Measurements from ENCODE around the gene C17orf107. TPM values are rescaled to one million over a fixed set of nuclear protein-coding genes. Genes with fewer than 3 reads are reported as not detected.
A peak's percentile ranks its signal among the peaks of the same experiment; 100 is the strongest.

C17orf107 gene
- total RNA-seq, 1 donor: 4.0 TPM

DNA sequence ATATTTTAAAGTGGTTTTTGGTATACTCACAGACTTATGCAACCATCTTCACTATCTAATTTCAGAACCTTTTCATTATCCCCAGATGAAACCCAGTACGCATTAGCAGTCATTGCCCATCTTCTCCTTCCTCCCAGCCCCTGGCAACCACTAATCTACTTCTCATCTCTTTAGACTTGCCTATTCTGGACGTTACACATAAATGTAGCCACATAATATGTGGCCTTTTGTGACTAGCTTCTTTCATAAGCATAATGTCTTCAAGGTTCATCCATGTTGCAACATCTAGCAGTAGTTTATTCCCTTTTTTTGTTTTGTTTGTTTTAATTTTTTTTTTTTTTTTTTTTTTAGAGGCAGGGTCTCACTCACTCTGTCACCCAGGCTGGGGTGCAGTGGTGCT, 28.5 kb upstream of the C17orf107 start:
- H3K36me3 ChIP-seq (ENCODE audit: insufficient read depth, low read length): no peaks in the 10 kb centered on the region
- H3K79me2 ChIP-seq (ENCODE audit: insufficient read depth, low read length): peaks cover 5% of the 10 kb centered on the region
- no peak for DNase-seq (ENCODE audit: insufficient read length, low spot score, missing footprints)
- H3K4me3 ChIP-seq (ENCODE audit: insufficient read depth, low read length): no peak overlapping the region
- peaks cover 20% of the 10 kb centered on the region for H4K20me1 ChIP-seq (ENCODE audit: insufficient read depth, low read length)
- H3K4me2 ChIP-seq (ENCODE audit: insufficient read depth, low read length): no peak overlapping the region
- H3K27ac ChIP-seq (ENCODE audit: low read depth, low read length): no peak overlapping the region
- H3K9me3 ChIP-seq (ENCODE audit: low read depth, low read length): no peaks in the 10 kb centered on the region
- TF ChIP-seq, protein P1, sequence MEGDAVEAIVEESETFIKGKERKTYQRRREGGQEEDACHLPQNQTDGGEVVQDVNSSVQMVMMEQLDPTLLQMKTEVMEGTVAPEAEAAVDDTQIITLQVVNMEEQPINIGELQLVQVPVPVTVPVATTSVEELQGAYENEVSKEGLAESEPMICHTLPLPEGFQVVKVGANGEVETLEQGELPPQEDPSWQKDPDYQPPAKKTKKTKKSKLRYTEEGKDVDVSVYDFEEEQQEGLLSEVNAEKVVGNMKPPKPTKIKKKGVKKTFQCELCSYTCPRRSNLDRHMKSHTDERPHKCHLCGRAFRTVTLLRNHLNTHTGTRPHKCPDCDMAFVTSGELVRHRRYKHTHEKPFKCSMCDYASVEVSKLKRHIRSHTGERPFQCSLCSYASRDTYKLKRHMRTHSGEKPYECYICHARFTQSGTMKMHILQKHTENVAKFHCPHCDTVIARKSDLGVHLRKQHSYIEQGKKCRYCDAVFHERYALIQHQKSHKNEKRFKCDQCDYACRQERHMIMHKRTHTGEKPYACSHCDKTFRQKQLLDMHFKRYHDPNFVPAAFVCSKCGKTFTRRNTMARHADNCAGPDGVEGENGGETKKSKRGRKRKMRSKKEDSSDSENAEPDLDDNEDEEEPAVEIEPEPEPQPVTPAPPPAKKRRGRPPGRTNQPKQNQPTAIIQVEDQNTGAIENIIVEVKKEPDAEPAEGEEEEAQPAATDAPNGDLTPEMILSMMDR (IDR thresholded peaks at IDR 0.05; ENCODE audit: extremely low read depth, low read depth, low read length): no peak
- H2AFZ ChIP-seq (ENCODE audit: low read length): no peak overlapping the region
- no peaks in the 10 kb centered on the region for H3K27me3 ChIP-seq (ENCODE audit: insufficient read depth, low read length)
- H3K4me1 ChIP-seq (ENCODE audit: insufficient read depth, low read length): no peaks in the 10 kb centered on the region

DNA sequence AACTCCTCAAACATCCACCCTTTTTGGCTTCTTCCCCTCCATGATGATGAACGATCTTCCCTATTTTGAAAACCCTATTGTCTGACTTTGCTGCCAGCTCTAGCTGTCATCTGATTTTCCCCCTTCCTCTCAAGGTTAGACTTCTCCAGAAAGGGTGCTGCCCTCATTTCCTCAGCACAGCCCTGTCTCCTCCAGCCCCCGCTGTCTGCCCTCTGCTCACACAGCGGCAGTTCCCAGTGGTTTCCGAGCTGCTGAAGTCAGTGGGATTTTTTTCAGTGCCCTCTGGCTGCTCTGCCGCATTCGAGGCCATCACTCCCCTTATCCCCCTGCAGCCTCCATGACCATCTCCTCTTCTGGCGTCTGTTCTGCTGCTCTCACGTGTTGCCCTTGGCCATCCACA, 26.6 kb upstream of the C17orf107 start:
- H3K4me1 ChIP-seq (ENCODE audit: insufficient read depth, low read length): no peaks in the 10 kb centered on the region
- H4K20me1 ChIP-seq (ENCODE audit: insufficient read depth, low read length): peaks cover 30% of the 10 kb centered on the region
- no peak overlapping the region for H2AFZ ChIP-seq (ENCODE audit: low read length)
- peak; percentile 44 for DNase-seq (ENCODE audit: insufficient read length, low spot score, missing footprints)
- TF ChIP-seq, protein P1 (IDR thresholded peaks at IDR 0.05; ENCODE audit: extremely low read depth, low read depth, low read length): no peak
- H3K27me3 ChIP-seq (ENCODE audit: insufficient read depth, low read length): no peaks in the 10 kb centered on the region
- peaks cover 10% of the 10 kb centered on the region for H3K79me2 ChIP-seq (ENCODE audit: insufficient read depth, low read length)
- no peak overlapping the region for H3K27ac ChIP-seq (ENCODE audit: low read depth, low read length)
- H3K4me3 ChIP-seq (ENCODE audit: insufficient read depth, low read length): no peak overlapping the region
- H3K4me2 ChIP-seq (ENCODE audit: insufficient read depth, low read length): no peak overlapping the region
- no peaks in the 10 kb centered on the region for H3K36me3 ChIP-seq (ENCODE audit: insufficient read depth, low read length)
- no peaks in the 10 kb centered on the region for H3K9me3 ChIP-seq (ENCODE audit: low read depth, low read length)

DNA sequence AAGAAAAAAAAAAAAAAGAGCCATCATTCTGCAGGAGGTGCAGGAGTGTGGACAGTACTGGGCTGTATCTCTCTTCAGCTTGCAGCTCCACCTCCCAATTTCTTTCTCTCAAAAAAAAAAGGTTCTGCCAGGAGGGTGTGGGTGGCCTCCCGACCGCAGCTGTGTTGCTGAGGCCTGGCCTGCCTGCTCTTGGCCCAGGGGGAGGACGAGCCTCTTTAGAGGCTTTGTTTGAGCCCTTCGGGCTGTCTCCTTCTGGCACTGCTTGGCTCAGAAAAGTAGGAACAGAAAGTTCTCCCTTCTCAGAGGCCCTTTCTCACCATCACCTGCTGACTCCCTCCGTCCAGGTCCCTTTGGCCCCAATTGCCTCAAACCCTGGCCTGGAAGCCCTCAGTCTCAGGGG, 22.2 kb upstream of the C17orf107 start:
- no peaks in the 10 kb centered on the region for H3K9me3 ChIP-seq (ENCODE audit: low read depth, low read length)
- peaks cover 42% of the 10 kb centered on the region for H4K20me1 ChIP-seq (ENCODE audit: insufficient read depth, low read length)
- no peaks in the 10 kb centered on the region for H3K27me3 ChIP-seq (ENCODE audit: insufficient read depth, low read length)
- no peaks in the 10 kb centered on the region for H3K4me1 ChIP-seq (ENCODE audit: insufficient read depth, low read length)
- no peak overlapping the region for H3K27ac ChIP-seq (ENCODE audit: low read depth, low read length)
- H3K79me2 ChIP-seq (ENCODE audit: insufficient read depth, low read length): peaks cover 10% of the 10 kb centered on the region
- no peak overlapping the region for H2AFZ ChIP-seq (ENCODE audit: low read length)
- H3K36me3 ChIP-seq (ENCODE audit: insufficient read depth, low read length): no peaks in the 10 kb centered on the region
- H3K4me3 ChIP-seq (ENCODE audit: insufficient read depth, low read length): no peak overlapping the region
- H3K4me2 ChIP-seq (ENCODE audit: insufficient read depth, low read length): no peak overlapping the region
- TF ChIP-seq, protein P1 (IDR thresholded peaks at IDR 0.05; ENCODE audit: extremely low read depth, low read depth, low read length): no peak
- DNase-seq (ENCODE audit: insufficient read length, low spot score, missing footprints): peak; percentile 41

DNA sequence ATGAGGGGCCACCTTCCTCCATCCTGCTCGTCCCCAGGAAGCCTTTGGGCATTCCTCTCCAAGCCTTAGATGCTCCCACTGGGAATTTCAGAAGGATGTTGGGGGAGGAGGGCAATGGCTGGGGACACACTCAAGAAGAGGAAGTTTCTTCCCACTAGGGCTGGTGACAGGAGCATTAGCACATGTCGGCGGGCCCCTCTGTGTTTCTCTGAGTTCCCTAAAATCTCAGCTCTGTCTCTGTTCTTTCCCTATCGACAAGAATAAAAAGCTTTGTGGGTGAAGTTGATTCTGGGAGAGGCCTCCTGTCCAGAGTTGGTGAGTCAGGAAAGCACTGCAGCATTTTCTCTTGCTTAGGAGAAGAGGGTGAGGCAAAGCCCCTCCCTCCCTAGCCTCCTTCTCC, 19.7 kb upstream of the C17orf107 start:
- Histone ChIP-seq H3K36me3 (ENCODE audit: insufficient read depth, low read length) (peaks cover 3% of the 10 kb centered on the region), H3K4me1 (ENCODE audit: insufficient read depth, low read length) (no peaks in the 10 kb centered on the region), H3K79me2 (ENCODE audit: insufficient read depth, low read length) (peaks cover 4% of the 10 kb centered on the region), H3K27me3 (ENCODE audit: insufficient read depth, low read length) (no peaks in the 10 kb centered on the region), H4K20me1 (ENCODE audit: insufficient read depth, low read length) (peaks cover 39% of the 10 kb centered on the region), H3K27ac (ENCODE audit: low read depth, low read length) (no peak overlapping the region), H3K4me3 (ENCODE audit: insufficient read depth, low read length) (no peak overlapping the region), H3K4me2 (ENCODE audit: insufficient read depth, low read length) (no peak overlapping the region), H3K9me3 (ENCODE audit: low read depth, low read length) (no peaks in the 10 kb centered on the region), H2AFZ (ENCODE audit: low read length) (no peak overlapping the region)
- peak; percentile 69 for DNase-seq (ENCODE audit: insufficient read length, low spot score, missing footprints)
- TF ChIP-seq, protein P1 (IDR thresholded peaks at IDR 0.05; ENCODE audit: extremely low read depth, low read depth, low read length): no peak
